ENCODE results near the gene MARK1. TPM values are rescaled to one million over a fixed set of nuclear protein-coding genes. Genes with fewer than 3 reads are reported as not detected.

Gene MARK1
- total RNA-seq, 6 experiments from 2014 or later, result 0.06 to 0.53 (median 0.24) TPM

GRCh38 chr1:220521778-220522177 lies 6.2 kb upstream of the MARK1 start:
- Histone ChIP-seq H3K4me3 (no peak overlapping the region), H3K9me3 (no peaks in the 10 kb centered on the region), H3K27me3 (no peaks in the 10 kb centered on the region), H3K27ac (no peak overlapping the region), H3K4me1 (no peaks in the 10 kb centered on the region), H3K36me3 (no peaks in the 10 kb centered on the region)
- DNase-seq (no peak), ATAC-seq (no peak)
- TF ChIP-seq, protein P1, sequence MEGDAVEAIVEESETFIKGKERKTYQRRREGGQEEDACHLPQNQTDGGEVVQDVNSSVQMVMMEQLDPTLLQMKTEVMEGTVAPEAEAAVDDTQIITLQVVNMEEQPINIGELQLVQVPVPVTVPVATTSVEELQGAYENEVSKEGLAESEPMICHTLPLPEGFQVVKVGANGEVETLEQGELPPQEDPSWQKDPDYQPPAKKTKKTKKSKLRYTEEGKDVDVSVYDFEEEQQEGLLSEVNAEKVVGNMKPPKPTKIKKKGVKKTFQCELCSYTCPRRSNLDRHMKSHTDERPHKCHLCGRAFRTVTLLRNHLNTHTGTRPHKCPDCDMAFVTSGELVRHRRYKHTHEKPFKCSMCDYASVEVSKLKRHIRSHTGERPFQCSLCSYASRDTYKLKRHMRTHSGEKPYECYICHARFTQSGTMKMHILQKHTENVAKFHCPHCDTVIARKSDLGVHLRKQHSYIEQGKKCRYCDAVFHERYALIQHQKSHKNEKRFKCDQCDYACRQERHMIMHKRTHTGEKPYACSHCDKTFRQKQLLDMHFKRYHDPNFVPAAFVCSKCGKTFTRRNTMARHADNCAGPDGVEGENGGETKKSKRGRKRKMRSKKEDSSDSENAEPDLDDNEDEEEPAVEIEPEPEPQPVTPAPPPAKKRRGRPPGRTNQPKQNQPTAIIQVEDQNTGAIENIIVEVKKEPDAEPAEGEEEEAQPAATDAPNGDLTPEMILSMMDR (IDR thresholded peaks at IDR 0.05), result no peak
- no peak for TF ChIP-seq POLR2A (IDR thresholded peaks at IDR 0.05)
- intact Hi-C loops (cut with DNase I), result no loop called here
- WGBS (ENCODE audit: insufficient coverage, low coverage, low lambda C conversion rate, missing lambda C conversion rate), result 64% methylated on average over 1 of the region's 1 CpG

DNA sequence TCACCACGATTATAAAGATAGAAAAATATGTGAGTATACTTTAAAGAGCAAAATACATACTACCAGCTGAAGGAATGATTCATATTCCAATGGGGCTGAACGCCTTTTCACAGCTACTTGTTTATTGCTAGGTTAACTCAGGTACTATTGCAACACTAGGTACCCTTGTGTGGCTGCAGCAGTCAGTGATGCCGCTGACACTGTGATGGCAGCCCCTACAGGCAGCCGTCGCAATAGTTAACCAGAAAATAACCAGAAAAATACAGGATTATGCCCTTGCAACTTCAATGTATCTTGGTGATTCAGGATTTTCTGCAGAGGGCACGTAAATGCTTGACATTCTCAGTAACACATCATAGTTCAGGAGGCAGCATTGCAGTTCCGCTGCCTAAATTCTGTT lies 1.6 kb upstream of the MARK1 start:
- H3K36me3 ChIP-seq, result no peaks in the 10 kb centered on the region
- WGBS (ENCODE audit: insufficient coverage, low coverage, low lambda C conversion rate, missing lambda C conversion rate), result 40% methylated on average over 6 of the region's 7 CpGs
- peaks cover 0 to 7% (median 0%) of the 10 kb centered on the region in 4 donors for H3K4me1 ChIP-seq
- H3K27ac ChIP-seq, result no peak overlapping the region
- TF ChIP-seq, protein P1 (IDR thresholded peaks at IDR 0.05), result no peak
- TF ChIP-seq POLR2A (IDR thresholded peaks at IDR 0.05), result no peak
- no peak for ATAC-seq
- H3K9me3 ChIP-seq, result no peaks in the 10 kb centered on the region
- H3K4me3 ChIP-seq, result no peak overlapping the region
- intact Hi-C loops (cut with DNase I), result no loop called here
- H3K27me3 ChIP-seq, result peaks cover 0 to 6% of the 10 kb centered on the region in 2 donors
- no peak for DNase-seq

- no peak for TF ChIP-seq POLR2A (IDR thresholded peaks at IDR 0.05)
- TF ChIP-seq, protein P1 (IDR thresholded peaks at IDR 0.05), result no peak
- H3K4me3 ChIP-seq, result peak overlapping the region; percentile 26 to 54 (median 50)
- peaks cover 0 to 8% of the 10 kb centered on the region in 2 donors for H3K27me3 ChIP-seq
- intact Hi-C loops (cut with DNase I), result no loop called here
- H3K4me1 ChIP-seq, result peaks cover 0 to 7% (median 0%) of the 10 kb centered on the region in 4 donors
- WGBS (ENCODE audit: insufficient coverage, low coverage, low lambda C conversion rate, missing lambda C conversion rate), result 4% methylated on average over 23 of the region's 23 CpGs
- H3K36me3 ChIP-seq, result no peaks in the 10 kb centered on the region
- H3K27ac ChIP-seq, result peak overlapping the region in 1 of 3 donors; percentile 11
- no peaks in the 10 kb centered on the region for H3K9me3 ChIP-seq
- ATAC-seq (peak; percentile 7 to 40 (median 30)), DNase-seq (no peak)
These were observed 543 bp upstream of the MARK1 start for GRCh38 chr1:220527279-220527907.

DNA sequence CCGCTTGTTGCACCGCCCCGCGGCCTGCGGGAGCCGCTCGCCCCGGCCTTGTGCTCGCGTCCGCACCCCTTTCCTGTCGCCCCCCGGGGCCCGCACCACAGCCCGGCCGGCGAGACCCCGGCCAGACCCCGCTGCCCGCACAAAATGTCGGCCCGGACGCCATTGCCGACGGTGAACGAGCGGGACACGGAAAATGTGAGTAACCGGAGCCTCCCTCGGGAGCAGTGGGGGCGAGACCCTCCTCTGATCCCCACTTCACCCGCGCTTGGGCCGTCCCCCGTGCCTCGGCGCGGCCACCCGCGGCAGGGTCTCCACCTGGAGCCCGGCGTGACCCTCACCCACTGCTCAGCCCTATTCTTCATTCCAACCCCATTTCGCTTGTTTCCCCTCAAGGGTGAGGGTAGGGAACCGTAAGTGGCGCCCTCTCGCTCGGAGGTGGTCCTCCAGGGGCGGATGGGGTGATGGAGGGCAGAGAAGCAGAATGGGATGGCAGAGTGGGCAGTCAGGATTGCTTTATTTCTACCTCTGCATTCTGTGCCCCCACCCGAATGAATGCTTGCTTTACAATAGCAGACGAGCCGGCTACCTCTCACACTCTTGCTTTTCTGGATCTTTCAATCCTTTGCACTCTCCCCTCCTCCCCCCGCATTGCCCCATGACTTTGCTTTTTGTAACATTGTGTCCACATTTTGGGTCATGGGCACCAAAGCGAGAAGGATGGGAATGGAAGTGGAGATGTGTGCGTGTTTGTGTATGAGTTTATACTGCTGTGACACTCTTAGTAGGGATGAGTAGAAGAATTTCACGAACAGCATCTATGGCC lies 954 bp downstream of the MARK1 start:
- Histone ChIP-seq H3K27me3 (peaks cover 0 to 8% of the 10 kb centered on the region in 2 donors), H3K9me3 (no peaks in the 10 kb centered on the region), H3K4me3 (peak overlapping the region; percentile 50 to 54 (median 51)), H3K27ac (peak overlapping the region in 2 of 3 donors; percentile 21 to 26), H3K36me3 (no peaks in the 10 kb centered on the region), H3K4me1 (peaks cover 0 to 7% (median 0%) of the 10 kb centered on the region in 4 donors)
- 5% methylated on average over 15 of the region's 55 CpGs for WGBS (ENCODE audit: insufficient coverage, low coverage, low lambda C conversion rate, missing lambda C conversion rate)
- TF ChIP-seq, protein P1 (IDR thresholded peaks at IDR 0.05), result no peak
- no peak for TF ChIP-seq POLR2A (IDR thresholded peaks at IDR 0.05)
- ATAC-seq (peak in 1 of 4 donors; percentile 5), DNase-seq (no peak)
- intact Hi-C loops (cut with DNase I), result no loop called here

All from right lobe of liver (tissue), 6 donors.